ENCODE data around the gene FAM193B.
A peak's percentile ranks its signal among the peaks of the same experiment; 100 is the strongest.
"Not testable (repeated sequence)": the region's sequence is repeated elsewhere in the genome, so short reads cannot be mapped to it uniquely, and the experiment has no call there.

Gene FAM193B

DNA sequence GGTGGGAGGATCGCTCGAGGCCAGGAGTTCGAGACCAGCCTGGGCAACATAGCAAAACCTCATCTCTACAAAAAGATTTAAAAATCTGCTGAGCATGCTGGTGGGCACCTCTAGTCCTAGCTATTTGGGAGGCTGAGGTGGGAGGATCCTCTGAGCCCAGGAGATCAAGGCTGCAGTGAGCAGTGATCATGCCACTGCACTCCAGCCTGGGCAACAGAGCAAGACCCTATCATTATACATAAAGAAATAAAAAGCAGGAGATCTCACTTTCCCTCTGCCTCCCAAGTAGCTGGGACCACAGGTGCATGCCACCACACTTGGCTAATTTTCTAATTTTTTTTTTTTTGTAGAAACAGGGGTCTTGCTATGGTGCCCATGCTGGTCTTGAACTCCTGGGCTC is 68.6 kb downstream of the FAM193B start:
- DNase-seq (ENCODE audit: low spot score): not testable (repeated sequence)

GRCh38 chr5:177484902-177485549 is 69.3 kb downstream of the FAM193B start:
- no peak for DNase-seq (ENCODE audit: low spot score)

GRCh38 chr5:177483994-177484901 is 70.1 kb downstream of the FAM193B start:
- no peak for DNase-seq (ENCODE audit: low spot score)

GRCh38 chr5:177483042-177483441 is 71.3 kb downstream of the FAM193B start:
- DNase-seq (ENCODE audit: low spot score): no peak

GRCh38 chr5:177482359-177482795 is 72.0 kb downstream of the FAM193B start:
- DNase-seq (ENCODE audit: low spot score): no peak

GRCh38 chr5:177479774-177480173 is 74.6 kb downstream of the FAM193B start:
- peak; percentile 80 for DNase-seq (ENCODE audit: low spot score)

GRCh38 chr5:177478711-177479646 is 75.4 kb downstream of the FAM193B start:
- DNase-seq (ENCODE audit: low spot score): peak; percentile 91

DNA sequence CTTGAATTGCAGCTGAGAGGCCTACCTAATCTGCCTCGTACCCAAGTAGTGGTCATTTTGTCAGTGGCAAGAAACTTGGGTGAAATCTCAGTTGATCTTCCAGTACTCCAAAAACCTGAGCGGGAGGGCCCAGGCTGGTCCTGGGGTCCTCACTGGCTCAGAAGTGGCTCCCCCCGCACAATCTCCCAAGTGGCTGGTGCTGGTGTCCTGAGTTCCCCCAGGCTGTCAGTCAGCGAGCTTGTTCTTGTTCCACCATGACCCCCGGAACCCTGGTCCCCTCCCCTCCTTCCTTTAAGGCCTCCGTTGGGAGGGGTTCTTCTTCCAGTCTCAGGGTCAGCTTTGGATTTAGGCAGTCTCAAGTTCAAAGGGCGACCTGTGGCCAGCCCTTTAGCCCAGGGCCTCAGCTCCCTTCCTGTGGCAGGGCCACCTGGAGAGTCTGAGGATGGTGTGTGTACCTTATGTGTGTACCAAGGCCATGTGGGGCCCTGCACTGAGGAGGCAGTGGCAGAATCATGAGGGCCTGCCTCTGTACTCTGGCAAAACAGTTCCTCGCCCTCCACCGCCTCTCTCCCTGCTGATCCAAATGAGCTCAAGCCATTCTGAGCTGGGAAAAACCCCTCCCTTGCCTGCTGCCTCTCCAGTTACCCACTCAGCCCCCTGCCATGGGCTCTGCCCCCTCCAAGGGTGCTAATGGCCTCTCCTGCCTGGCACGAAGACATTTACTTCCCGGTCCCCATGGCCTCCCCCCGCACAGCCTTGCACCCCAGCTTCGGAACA is 76.5 kb downstream of the FAM193B start:
- no peak for DNase-seq (ENCODE audit: low spot score)

GRCh38 chr5:177476531-177477233 is 77.7 kb downstream of the FAM193B start:
- DNase-seq (ENCODE audit: low spot score): no peak

DNA sequence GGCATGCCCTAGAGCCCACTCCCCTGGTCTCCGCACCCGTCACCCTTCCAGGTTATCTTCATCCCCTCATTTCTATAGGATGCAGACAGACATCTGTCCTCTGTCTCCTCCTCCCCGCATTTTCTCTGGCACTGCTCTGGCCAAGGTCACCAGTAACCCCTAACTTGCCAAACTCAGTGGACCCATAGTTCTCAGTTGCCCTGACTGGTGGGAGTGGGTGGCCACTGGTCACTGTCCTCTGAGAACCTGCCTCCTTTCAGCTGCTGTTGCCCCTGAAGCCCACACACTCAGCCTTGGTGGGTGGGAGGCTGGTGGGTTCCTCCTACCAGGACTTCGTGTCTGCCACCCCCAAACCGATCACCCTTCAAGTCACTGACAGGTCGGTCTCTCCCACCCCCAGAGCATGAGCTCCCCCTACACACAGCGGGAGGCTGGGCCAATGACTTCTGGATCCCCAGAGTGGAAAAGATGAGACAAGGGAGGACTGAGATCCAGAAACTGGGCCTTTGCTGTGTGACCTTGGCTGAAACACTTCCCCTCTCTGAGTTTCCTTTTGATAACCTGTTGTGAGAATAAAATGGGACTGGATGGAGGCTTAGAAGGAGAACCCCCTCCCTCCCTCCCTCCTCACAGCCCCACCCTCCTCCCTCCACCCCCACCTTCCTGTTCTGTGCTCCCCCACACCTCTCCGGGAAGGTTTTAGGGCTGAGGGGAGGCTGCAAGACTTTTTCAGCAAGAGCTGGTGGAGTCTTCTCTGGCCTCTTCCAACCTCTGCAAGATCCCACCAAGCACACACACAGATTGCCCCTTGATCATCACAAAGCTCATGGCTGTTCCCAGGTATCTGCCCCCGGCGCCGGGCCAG is 78.6 kb downstream of the FAM193B start:
- no peak for DNase-seq (ENCODE audit: low spot score)

DNA sequence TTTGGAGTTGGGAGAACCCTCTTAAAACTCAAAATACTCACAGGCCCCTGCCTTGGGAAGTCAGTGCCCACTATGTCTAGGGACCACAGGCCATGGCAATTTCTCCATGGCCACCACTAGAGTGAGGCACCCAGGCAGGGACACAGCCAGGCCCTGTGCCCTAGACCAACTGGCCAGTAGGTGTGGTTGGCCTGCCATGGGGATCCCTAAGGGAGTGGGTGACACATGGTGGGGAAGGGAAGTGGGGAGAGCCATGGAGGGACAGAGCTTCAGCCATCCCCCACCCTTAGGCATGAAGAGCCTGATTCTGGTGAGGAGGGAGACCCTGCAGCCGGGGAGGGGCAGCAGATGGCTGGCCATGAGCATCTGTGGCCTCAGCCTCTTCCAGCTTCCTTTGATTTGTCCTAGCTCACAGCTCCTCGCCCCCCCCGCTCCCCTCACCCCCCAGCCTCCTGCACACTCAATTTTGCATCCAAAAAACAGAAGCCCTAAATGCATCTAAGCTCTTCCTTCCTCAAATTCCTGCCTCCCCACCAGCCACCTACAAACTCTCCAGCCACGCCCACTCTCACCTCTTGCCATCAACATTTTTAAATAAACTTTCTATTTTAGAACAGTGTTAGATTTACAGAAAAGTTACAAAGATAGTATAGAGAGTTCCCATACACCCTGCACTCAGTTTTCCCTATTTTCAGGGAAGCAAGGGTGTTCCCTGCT is 79.4 kb downstream of the FAM193B start:
- DNase-seq (ENCODE audit: low spot score): no peak

- DNase-seq (ENCODE audit: low spot score): no peak
Measured at GRCh38 chr5:177474002-177474476, 80.3 kb downstream of the FAM193B start.

GRCh38 chr5:177473443-177474001 is 80.8 kb downstream of the FAM193B start, which contains the start of gene DBN1:
Gene DBN1 (minus strand): TSS chr5:177473634. CDS start chr5:177473521, 113 bp downstream.
- DNase-seq (ENCODE audit: low spot score): peak; percentile 63

DNA sequence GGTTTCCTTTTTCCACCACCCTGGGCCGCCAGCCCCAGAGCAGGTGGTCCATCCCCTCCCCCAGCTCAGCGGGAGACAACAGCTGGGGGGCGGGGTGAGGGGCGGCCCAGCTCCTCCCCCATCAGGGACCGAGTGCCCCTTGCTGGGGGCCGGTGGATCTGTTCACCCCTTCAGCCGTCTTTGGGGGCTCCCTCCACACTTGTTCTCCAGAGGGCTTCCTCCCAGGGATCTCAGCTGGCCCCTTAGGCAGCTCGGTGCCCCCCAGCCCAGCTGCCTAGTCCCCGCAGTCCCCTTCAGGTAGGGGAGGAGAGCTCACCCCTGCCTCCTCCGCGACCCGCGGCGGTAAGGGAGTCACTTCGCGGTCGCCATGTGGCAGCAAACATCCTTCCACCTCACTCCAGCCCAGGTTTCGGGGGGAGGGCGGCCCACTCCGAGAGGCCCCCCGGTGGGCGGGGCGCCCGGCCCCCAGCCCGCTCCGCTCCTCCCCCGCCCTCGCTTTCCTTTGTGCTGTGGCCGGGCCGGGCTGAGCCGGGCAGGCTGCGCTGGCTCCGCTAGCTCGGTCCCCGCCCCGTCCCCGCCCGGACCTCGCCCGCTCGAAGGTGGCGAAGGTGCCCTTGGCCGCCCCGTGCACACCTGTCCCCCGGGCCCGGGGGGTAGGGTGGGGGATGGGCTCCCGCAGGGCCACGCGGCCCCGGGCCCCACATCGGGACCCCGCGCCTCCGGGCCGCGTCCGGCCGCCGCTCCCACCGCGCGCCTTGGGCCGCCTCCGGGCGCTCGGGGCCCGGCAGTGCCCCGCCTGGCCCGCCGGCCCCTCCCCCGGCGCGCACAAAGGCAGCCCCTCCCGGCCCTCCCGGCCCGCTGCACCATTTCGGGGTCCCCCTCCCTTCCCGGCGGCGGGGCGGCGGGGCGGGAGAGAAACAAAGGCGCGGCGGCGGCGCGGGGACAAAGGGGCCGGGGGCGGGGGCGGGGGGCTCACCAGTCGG is 81.6 kb downstream of the FAM193B start:
- no peak for DNase-seq (ENCODE audit: low spot score)

DNA sequence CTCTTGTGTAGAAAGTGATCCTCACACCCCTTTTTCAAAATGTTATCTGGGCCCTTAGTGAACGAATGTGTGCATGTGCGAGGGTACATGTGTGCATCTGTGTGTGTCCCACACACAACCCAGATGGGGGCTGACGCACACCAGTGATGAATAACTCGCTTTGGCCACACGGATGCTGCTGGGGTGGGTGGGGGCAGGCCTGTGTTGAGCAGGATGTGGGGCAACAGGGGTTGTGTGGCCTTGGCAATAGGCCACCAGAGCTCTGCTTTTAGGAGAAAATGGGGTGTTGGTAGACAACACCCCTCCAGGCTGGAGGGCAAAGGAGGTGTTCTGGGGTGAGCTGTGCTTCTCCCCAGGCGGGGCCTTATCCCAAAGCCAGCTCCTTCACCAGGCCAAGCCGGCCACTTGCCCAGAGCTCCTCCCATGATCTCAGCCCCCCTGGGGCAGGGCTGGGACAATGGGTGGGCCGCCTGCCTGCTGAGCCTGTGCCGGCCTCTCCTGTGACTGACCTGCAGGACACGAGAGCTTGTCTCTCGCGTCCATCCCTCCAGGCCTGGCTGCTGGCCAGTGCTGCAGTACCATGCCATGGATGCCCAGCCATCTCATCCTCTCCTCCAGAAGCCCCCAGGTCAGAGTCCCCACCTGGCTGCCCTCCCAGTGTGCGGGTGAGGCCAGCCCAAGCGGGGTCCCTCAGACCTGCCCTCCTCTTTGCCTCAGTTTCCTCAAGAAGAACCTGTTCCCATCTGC is 82.6 kb downstream of the FAM193B start:
- no peak for DNase-seq (ENCODE audit: low spot score)

GRCh38 chr5:177470759-177471536 is 83.4 kb downstream of the FAM193B start:
- peak; percentile 98 for DNase-seq (ENCODE audit: low spot score)
